AG09319 (cell line): ENCODE results near the gene COL23A1.

Experiments
- DNase-seq: peaks from one replicate; pipeline ENCODE4 v3.0.0-alpha.2; 2010; ENCODE audit warnings: low read depth; ENCODE audit errors: extremely low read depth
- CTCF ChIP-seq: IDR thresholded peaks from 2 replicates; pipeline ENCODE4 v1.5.1; 2011; ENCODE audit warnings: low read depth, mild to moderate bottlenecking, inconsistent platforms, low read length, moderate library complexity

Gene COL23A1

DNA sequence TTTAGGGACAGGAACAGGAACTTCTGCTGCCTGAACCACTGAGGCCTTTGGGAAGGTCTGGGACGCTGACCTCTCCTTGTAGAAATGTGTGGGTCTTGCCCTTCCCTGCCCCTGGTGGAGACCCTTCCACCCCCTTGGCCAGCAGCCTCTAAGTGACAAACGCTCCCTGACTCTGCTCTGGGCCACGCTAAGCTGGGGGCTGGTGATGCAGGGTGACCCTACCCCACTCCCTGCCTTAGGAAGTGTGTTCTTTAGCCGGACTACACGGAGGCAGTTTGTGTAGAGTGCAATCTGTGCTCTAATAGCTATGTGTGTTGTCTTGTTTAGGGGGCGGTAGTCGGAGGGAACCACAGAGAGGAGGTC, 123.0 kb downstream of the COL23A1 start:
- no peak for DNase-seq
- TF ChIP-seq CTCF = no peak

DNA sequence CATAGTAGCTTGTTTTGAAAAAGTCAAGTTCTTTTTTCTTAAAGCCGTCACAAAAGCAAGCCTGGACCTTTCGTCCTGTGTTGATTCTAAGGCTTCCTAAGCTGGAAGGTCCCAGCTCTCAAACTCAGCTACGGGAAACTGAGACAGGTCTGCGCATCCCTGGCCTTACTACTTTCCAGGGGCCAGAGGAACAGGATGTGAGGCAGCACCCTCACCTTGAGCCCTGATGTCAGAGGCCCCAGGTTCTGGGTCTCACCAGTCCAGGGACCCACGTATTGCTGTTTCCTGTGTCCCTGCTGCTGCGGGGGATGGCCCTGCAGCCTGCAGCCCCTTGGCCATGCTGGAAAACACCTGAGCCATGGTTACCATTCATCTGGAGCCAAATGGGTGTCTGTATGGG, 123.9 kb downstream of the COL23A1 start:
- no peak for TF ChIP-seq CTCF
- DNase-seq = no peak

DNA sequence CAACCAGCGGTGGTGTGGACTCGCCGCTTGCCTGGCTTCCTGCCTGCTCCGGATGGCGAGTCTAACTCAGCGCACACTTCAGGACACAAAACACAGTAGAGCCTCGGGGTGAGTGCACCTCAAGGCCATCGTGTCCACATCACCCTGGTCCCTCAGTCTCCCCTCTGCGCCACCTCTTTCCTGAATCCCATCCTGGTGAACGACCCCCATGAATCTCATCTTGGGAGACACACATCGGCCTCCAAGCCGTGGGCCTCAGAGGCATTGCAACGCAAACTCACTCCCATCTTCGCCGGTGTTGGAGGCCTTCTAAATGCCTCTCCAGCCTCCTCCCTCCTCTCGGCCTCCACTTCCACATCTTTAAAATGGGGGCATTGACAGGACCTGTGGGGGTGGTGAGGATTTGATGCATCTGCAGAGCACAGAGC, 124.3 kb downstream of the COL23A1 start:
- TF ChIP-seq CTCF = no peak
- DNase-seq = no peak

- no peak for TF ChIP-seq CTCF
- DNase-seq = no peak
Observed at GRCh38 chr5:178465228-178465860, 124.8 kb downstream of the COL23A1 start.

DNA sequence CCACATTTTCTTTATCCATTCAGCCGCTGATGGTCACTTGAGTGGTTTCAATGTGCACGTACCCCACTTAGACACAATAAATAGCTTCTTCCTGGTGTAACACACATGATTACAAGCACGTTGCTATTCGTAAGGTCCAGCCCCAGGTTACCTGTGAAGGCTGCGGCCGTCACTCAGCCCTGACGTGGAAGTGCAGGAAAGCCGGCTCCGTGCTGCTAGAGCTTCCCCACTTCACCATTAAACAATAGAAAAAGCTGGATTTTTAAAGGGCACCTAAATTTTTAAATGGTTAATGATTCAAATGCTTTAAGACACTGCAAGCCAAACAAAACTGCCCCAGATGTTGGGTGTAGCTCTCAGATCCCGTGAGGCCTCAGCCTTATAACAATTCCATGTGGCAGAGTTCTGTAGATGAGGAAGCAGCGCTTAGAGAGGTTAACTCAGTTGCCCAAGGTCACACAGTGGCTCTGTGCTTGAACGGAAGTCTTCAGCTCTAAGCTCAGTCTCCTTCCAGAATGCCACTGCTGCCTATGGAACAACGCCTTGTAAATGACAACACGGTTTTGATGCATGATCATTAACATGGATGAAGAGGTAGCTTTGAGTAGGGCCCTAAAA, 125.7 kb downstream of the COL23A1 start:
- no peak for DNase-seq
- no peak for TF ChIP-seq CTCF

DNA sequence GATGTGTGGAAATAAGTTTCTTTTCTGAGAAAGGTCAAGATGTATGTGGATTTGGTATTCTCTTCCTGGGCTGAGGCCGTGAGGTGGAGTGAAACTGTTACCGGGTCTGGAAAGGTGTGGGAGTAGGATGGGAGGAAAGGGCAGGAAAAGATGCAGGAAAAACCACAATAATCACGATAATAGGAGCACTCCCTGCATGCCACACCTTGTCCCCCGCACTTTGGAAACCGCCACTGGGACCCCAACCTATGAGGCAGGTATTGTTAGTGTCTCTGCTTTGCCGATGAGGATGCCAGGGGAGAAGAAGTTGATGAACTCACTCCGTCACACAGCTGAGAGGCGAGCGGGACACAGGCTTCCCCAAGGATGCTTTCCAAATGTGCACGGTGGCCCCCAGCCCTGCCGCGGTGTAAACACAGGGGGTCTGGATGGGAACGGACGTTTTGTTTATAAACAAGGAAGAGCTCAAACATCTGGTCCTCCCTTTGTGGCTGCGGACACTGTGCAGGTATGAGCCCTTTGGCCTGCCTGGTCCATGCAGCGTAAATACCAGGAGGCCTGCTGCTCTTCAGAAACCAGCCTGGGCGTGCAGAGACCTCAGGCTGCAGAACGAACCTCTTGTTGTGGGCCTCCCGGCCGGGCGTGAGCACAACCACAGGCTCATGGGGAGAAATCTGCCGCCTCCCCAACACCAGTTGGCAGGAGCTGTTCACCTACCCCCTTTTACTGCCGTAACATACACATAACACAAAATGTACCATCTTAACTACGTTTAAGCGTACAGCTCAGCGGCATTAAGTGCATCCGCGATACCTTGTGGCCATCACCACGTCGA, 126.7 kb downstream of the COL23A1 start:
- TF ChIP-seq CTCF = no peak
- no peak for DNase-seq

DNA sequence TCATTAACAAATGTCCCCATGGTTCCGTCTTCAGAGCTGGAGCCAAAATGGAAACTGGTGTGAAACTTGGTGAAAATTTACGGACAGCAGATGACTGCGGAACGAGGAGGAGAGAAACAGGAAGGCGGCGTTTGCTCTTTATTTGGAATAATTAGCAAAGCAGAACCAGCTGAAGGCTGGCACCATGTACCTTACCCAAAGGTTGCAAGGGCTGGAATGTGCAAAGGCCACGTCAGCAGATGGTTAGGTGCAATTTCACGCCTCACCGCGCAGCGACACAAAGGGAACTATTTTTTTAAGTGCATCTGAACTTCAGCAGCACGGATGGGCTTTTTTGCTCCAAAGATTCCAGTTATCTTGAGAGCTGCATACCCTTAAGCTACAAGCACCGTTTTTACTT, 127.4 kb downstream of the COL23A1 start:
- no peak for TF ChIP-seq CTCF
- no peak for DNase-seq
